HG02588 (cell line): ENCODE data around the gene MSI1.

ENCODE experiments used
- ATAC-seq: cut with Tn5 transposase; IDR thresholded peaks from one replicate; pipeline ENCODE4 v1.9.1; 2021; ENCODE audit warnings: mild to moderate bottlenecking, moderate library complexity; ENCODE audit not compliant: unreplicated experiment

MSI1 gene

GRCh38 chr12:120327593-120327992 is 41.4 kb downstream of the MSI1 start, which contains the start of gene PLA2G1B:
PLA2G1B (minus strand) TSS chr12:120327779; CDS start chr12:120327753, 26 bp downstream.
- ATAC-seq, result no peak

- ATAC-seq, result no peak
Observed at GRCh38 chr12:120324841-120325417, 44.0 kb downstream of the MSI1 start.

GRCh38 chr12:120323772-120324171 is 45.2 kb downstream of the MSI1 start:
- ATAC-seq, result no peak

GRCh38 chr12:120321382-120322202 is 47.4 kb downstream of the MSI1 start:
- no peak for ATAC-seq

- peak; percentile 99 for ATAC-seq
Observed at GRCh38 chr12:120317224-120318105, 51.5 kb downstream of the MSI1 start.

GRCh38 chr12:120316798-120317223 is 52.2 kb downstream of the MSI1 start:
- ATAC-seq, result no peak

GRCh38 chr12:120314220-120314619 is 54.7 kb downstream of the MSI1 start:
- no peak for ATAC-seq

GRCh38 chr12:120301962-120302815 is 66.8 kb downstream of the MSI1 start, which contains the start of gene SIRT4:
SIRT4 (plus strand) TSS chr12:120302321; CDS start chr12:120303562, 1,241 bp downstream.
- ATAC-seq, result peak; percentile 96

- ATAC-seq, result peak; percentile 39
Observed at GRCh38 chr12:120292661-120293531, 76.1 kb downstream of the MSI1 start, which contains the start of gene RNU4-1. RNU4-1 (minus strand) TSS chr12:120293237.

GRCh38 chr12:120292411-120292660 is 76.6 kb downstream of the MSI1 start:
- ATAC-seq, result no peak
